GM12801 (cell line): ENCODE measurements around the gene BCDIN3D.

ENCODE experiments used
- CTCF ChIP-seq: IDR thresholded peaks from one replicate; pipeline ENCODE4 v1.5.1; 2011; ENCODE audit warnings: control low read depth; ENCODE audit not compliant: insufficient read length; ENCODE audit errors: extremely low read depth

Gene BCDIN3D

DNA sequence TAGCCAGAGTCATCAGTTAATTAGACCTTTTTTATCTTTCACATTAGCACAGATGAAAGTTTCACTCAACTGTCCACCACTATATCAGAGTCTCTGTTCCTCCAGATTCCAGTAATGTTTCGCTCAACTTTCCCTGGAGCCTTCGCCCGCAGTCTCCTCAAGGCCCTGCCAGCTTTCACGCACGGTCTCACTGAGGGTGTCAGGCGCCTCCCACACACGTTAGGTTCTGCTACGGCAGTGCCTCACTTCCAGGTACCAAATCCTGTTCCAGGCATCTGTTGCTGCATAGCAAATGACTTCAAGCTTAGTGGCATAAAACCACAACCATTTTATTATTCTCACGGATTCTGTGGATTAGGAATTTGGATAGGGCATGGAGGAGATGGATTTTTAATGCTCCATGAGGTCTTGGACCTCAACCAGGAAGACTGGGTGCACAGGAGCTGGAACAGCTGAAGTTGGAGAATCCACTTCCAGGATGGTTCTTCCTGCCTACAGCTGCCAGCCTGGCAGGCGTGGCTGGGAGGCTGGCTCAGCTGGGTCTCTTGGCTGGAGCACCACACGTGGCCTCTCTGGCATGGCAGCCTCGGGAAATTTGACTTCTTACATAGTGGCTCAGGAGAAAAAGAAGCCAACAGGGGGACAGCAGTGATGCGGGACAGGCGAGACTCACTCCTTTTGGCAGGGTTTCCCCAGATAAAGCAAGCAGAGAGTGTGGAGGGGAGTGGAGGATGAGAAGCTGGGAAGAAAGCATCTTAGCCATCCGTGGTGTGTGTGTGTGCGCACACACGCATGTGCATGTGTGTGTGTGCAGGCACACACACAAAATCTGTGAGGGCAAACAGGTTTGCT lies 21.3 kb upstream of the BCDIN3D start:
- no peak for TF ChIP-seq CTCF

- no peak for TF ChIP-seq CTCF
Observed at GRCh38 chr12:49854976-49855375, 12.1 kb upstream of the BCDIN3D start.

DNA sequence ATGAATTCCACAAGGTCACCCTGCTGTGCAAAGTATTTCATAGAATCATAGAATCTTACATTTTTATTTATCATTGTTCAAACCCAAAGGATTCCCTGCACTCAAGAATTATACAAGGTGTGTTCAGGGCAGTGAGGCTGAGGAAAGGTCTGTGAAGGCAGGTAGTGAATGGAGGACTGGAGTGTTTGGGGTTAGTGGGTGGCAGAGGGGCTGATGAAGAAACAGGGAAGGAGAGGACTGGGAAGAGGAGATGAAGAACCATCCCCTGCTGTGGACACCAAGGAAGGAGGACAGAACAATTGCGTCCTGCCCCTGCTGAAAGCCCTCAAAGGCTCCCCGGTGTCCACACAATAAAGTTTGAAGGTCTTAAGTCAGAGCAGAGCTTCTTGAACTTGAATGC lies 10.8 kb upstream of the BCDIN3D start:
- no peak for TF ChIP-seq CTCF

DNA sequence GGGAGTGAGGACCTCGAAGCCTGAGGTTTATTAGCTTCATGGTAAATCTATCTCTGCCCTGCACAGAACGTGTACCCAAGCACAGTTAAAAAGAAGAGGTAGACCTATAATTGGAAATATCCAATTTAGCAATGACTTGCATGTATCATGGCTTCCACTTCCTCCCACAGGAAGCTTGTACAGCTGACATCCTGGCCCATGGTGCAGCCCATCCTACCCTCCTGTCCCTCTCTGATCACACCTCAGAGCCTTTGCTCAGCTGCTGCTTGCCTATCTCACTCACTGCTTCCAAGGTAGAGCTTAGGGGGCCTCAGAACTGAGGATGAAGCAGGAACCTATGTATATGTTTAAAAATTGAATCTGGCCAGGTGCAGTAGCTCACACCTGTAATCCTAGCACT lies 4.3 kb upstream of the BCDIN3D start:
- no peak for TF ChIP-seq CTCF

GRCh38 chr12:49846032-49846431 lies 3.1 kb upstream of the BCDIN3D start:
- TF ChIP-seq CTCF: no peak

DNA sequence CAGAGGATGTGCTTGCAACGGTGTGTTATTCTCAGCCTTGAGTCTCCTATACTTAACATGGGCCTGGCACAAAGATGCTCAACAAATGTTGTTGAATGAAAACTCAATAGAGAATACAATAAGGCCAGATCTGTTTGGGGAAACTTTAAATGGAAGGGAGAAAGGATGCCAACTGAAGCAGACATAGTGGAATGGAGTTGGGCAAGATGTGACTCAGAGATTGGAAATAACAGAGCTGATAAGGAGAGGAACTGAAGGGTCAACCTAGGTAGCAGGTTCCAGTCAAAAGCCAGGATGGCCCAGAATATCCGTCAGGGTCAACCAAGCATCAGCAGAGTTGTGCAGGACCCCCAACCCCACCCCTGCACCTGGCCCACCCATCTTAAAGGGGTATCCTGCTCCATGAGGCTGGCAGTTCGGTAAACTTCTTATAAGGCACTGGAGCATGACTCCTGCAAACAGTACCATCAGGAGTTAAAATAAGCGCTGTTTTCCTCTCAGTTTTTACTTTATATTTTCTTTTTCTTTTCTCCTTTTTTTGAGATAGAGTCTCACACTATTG lies 1.1 kb upstream of the BCDIN3D start:
- no peak for TF ChIP-seq CTCF

- no peak for TF ChIP-seq CTCF
Observed at GRCh38 chr12:49843411-49843810, 505 bp upstream of the BCDIN3D start.
